ENCODE results near the gene NRXN3.

DNA sequence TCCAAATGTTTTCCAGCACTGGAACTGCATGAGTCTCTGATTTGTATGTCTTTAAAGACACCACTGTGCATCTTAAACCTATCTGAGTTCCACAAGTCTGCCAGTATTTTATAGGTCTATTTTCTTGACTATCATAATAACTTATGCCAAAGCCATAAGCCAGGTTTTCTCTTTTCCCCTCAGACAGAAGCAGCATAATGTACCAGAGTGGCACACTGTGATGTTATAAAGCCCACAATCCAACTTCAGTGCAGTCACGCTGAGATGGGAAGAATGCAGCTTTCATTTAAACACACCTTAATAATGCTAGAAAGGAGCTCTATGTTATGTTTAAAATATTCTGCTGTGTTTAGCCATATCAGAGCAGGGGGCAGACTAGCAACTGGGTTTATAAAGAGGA, 1117.8 kb downstream of the NRXN3 start:
- no peak for TF ChIP-seq POLR2A (IDR thresholded peaks at IDR 0.05)
- TF ChIP-seq, protein P1, sequence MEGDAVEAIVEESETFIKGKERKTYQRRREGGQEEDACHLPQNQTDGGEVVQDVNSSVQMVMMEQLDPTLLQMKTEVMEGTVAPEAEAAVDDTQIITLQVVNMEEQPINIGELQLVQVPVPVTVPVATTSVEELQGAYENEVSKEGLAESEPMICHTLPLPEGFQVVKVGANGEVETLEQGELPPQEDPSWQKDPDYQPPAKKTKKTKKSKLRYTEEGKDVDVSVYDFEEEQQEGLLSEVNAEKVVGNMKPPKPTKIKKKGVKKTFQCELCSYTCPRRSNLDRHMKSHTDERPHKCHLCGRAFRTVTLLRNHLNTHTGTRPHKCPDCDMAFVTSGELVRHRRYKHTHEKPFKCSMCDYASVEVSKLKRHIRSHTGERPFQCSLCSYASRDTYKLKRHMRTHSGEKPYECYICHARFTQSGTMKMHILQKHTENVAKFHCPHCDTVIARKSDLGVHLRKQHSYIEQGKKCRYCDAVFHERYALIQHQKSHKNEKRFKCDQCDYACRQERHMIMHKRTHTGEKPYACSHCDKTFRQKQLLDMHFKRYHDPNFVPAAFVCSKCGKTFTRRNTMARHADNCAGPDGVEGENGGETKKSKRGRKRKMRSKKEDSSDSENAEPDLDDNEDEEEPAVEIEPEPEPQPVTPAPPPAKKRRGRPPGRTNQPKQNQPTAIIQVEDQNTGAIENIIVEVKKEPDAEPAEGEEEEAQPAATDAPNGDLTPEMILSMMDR (IDR thresholded peaks at IDR 0.05), result no peak
